ENCODE measurements around the gene DIP2A. TPM values are rescaled to one million over a fixed set of nuclear protein-coding genes. Genes with fewer than 3 reads are reported as not detected.

DIP2A gene
- total and polyA plus RNA-seq, 2 experiments from 2014 or later = 18.5 to 36.3 TPM

GRCh38 chr21:46425041-46425440 lies 33.6 kb upstream of the DIP2A start:
- Histone ChIP-seq H3K36me3 (ENCODE audit: insufficient read depth) (peaks cover 6% of the 10 kb centered on the region), H3K27ac (ENCODE audit: low read depth) (0 out of 2 replicates have a peak overlapping the region, but pooled peaks have one; percentile 19), H2AFZ (no peak overlapping the region), H3K4me3 (no peak overlapping the region), H3K4me1 (ENCODE audit: insufficient read depth) (peaks cover 13% of the 10 kb centered on the region), H4K20me1 (replicated peaks; ENCODE audit: insufficient read depth) (no peaks in the 10 kb centered on the region), H3K79me2 (replicated peaks; ENCODE audit: insufficient read depth) (no peaks in the 10 kb centered on the region), H3K4me2 (no peak overlapping the region), H3K27me3 (ENCODE audit: insufficient read depth) (no peaks in the 10 kb centered on the region), H3F3A (replicated peaks; ENCODE audit: low read depth) (0 out of 2 replicates have a peak, but pooled peaks cover 6% of the 10 kb centered on the region), H3K9me2 (ENCODE audit: insufficient read depth) (no peaks in the 10 kb centered on the region)
- TF ChIP-seq CTCF (conservative IDR thresholded peaks at IDR 0.05; ENCODE audit: low read depth in 2 of 2) = no peak
- TF ChIP-seq POLR2AphosphoS5 (IDR thresholded peaks at IDR 0.05; ENCODE audit: low read depth) = no peak
- no peak for TF ChIP-seq JUNB (IDR thresholded peaks at IDR 0.05; ENCODE audit: unreplicated experiment)
- no peak for TF ChIP-seq ZNF114 (CRISPR knock-in tag; IDR thresholded peaks at IDR 0.05)
- no peak for TF ChIP-seq EZH2phosphoT487 (IDR thresholded peaks at IDR 0.05; ENCODE audit: unreplicated experiment)
- TF ChIP-seq REST (IDR thresholded peaks at IDR 0.05; ENCODE audit: unreplicated experiment) = no peak
- no peak for TF ChIP-seq STAT1 (IDR thresholded peaks at IDR 0.05; ENCODE audit: unreplicated experiment)
- no peak for TF ChIP-seq ZNF331 (CRISPR knock-in tag; IDR thresholded peaks at IDR 0.05; ENCODE audit: low read depth)
- TF ChIP-seq ZNF462 (CRISPR knock-in tag; IDR thresholded peaks at IDR 0.05) = no peak
- no peak for TF ChIP-seq EZH2 (IDR thresholded peaks at IDR 0.05; ENCODE audit: low read depth, unreplicated experiment)
- TF ChIP-seq CREB1 (CRISPR knock-in tag; IDR thresholded peaks at IDR 0.05; ENCODE audit: low read depth) = no peak
- no peak for TF ChIP-seq ETS1 (IDR thresholded peaks at IDR 0.05)
- TF ChIP-seq NANOG (IDR thresholded peaks at IDR 0.05; ENCODE audit: borderline replicate concordance) = no peak
- Mint-ChIP-seq H3K4me1 (peaks cover 29% of the 10 kb centered on the region), H3K27ac (peak overlapping the region; percentile 26; the same call in 1 of the 2 replicates), H3K27me3 (ENCODE audit: insufficient read depth, low read depth, poor library complexity) (peaks cover 11% of the 10 kb centered on the region), H3K4me3 (no peak overlapping the region), H3K36me3 (ENCODE audit: low read depth) (peaks cover 52% of the 10 kb centered on the region), H3K9me3 (no peaks in the 10 kb centered on the region; the same call in 2 of the 3 replicates)
- DNase-seq (ENCODE audit: low spot score) = no peak
- ATAC-seq = no peak

All from GM23338 (cell line).